Astrocyte (in vitro differentiated cells and primary cell): Measurements from ENCODE around the gene ZBTB16. TPM values are rescaled to one million over a fixed set of nuclear protein-coding genes. Genes with fewer than 3 reads are reported as not detected.

ENCODE experiments used
- DNase-seq: peaks from one replicate; pipeline ENCODE4 v3.0.0-alpha.2; 2010; ENCODE audit warnings: low read depth
- FAIRE-seq: peaks from 2 replicates; lab custom pipeline; 2011; peaks lifted over from hg19 to GRCh38; lab: Jason Lieb, UNC
- H2AFZ ChIP-seq: 2 replicates; pipeline ENCODE4 v1.6.0; 2012; ENCODE audit warnings: low read depth, low read length, inconsistent platforms
- H3K27ac ChIP-seq: 2 replicates; pipeline ENCODE4 v1.5.1; 2011; ENCODE audit warnings: low read depth, low read length, inconsistent platforms
- H3K27me3 ChIP-seq: 2 replicates; pipeline ENCODE4 v1.6.0; 2011; ENCODE audit warnings: low read length, inconsistent platforms; ENCODE audit not compliant: insufficient read depth
- H3K36me3 ChIP-seq: 2 replicates; pipeline ENCODE4 v1.5.1; 2011; ENCODE audit warnings: low read length, inconsistent platforms; ENCODE audit not compliant: insufficient read depth
- H3K4me1 ChIP-seq: 2 replicates; pipeline ENCODE4 v1.5.1; 2011; ENCODE audit warnings: low read length, inconsistent platforms; ENCODE audit not compliant: insufficient read depth
- H3K4me2 ChIP-seq: 2 replicates; pipeline ENCODE4 v1.6.0; 2012; ENCODE audit warnings: low read length, inconsistent platforms
- H3K4me3 ChIP-seq: 2 replicates; pipeline ENCODE4 v1.5.1; 2011; ENCODE audit warnings: low read depth, mild to moderate bottlenecking, low read length, inconsistent platforms; ENCODE audit not compliant: insufficient read depth
- H3K79me2 ChIP-seq: 2 replicates; pipeline ENCODE4 v1.6.0; 2012; ENCODE audit warnings: mild to moderate bottlenecking, low read length, inconsistent platforms; ENCODE audit not compliant: insufficient read depth
- H3K9ac ChIP-seq: 2 replicates; pipeline ENCODE4 v1.6.0; 2012; ENCODE audit warnings: mild to moderate bottlenecking, low read length, inconsistent platforms
- H3K9me3 ChIP-seq: 2 replicates; pipeline ENCODE4 v1.5.1; 2012; ENCODE audit warnings: low read depth, mild to moderate bottlenecking, low read length, inconsistent platforms; ENCODE audit not compliant: insufficient read depth
- H4K20me1 ChIP-seq: 2 replicates; pipeline ENCODE4 v1.6.0; 2012; ENCODE audit warnings: low read length, inconsistent platforms; ENCODE audit not compliant: insufficient read depth
- H3K27ac Mint-ChIP-seq: one replicate; pipeline ENCODE4 v1.8.0; 2021; ENCODE audit warnings: mild to moderate bottlenecking, mixed read lengths; ENCODE audit not compliant: unreplicated experiment
- H3K27me3 Mint-ChIP-seq: one replicate; pipeline ENCODE4 v1.8.0; 2021; ENCODE audit warnings: low read depth, mixed read lengths; ENCODE audit not compliant: unreplicated experiment
- H3K36me3 Mint-ChIP-seq: one replicate; pipeline ENCODE4 v1.8.0; 2021; ENCODE audit warnings: low read depth, mixed read lengths; ENCODE audit not compliant: unreplicated experiment
- H3K4me1 Mint-ChIP-seq: one replicate; pipeline ENCODE4 v1.8.0; 2021; ENCODE audit warnings: low read depth, mixed read lengths; ENCODE audit not compliant: unreplicated experiment
- H3K4me3 Mint-ChIP-seq: one replicate; pipeline ENCODE4 v1.8.0; 2021; ENCODE audit warnings: mild to moderate bottlenecking, moderate library complexity, mixed read lengths; ENCODE audit not compliant: unreplicated experiment
- H3K9me3 Mint-ChIP-seq: one replicate; pipeline ENCODE4 v1.8.0; 2021; ENCODE audit warnings: mild to moderate bottlenecking, mixed read lengths; ENCODE audit not compliant: unreplicated experiment
- EZH2 ChIP-seq: IDR thresholded peaks from 2 replicates; pipeline ENCODE4 v1.6.1; 2012; ENCODE audit warnings: mild to moderate bottlenecking, low read length, inconsistent platforms; ENCODE audit not compliant: insufficient read depth
- total RNA-seq: library from RNA; stranded (reverse); gene quantifications from 2 replicates; pipeline ENCODE4 v1.2.1, GENCODE V29; 2021
- TF ChIP-seq, protein P1 (sequence below): IDR thresholded peaks from 2 replicates; pipeline ENCODE4 v1.5.1; 2011; ENCODE audit warnings: low read depth, mild to moderate bottlenecking, inconsistent platforms, low read length, moderate library complexity; ENCODE audit not compliant: insufficient read depth

ZBTB16 gene
- total RNA-seq, 1 donor from 2014 or later, result 0.50 TPM

DNA sequence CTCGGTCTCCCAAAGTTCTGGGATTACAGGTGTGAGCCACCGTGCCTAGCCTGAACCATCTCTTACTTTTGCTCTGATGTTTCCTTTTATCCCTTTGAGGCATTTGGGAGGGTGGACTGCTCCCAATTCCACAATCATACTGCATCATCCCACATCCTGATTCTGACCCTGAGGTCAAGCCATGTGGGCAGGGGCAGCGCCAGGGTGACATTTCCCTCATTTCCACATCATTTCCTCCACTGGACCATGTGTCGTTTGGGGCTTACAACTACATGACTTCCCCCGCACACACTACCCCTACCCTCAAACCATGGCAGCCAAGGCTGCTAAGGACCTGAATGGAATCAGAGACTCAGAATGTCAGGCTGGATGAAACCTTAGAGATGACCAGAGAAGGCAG lies 26.4 kb upstream of the ZBTB16 start:
- H3K27ac ChIP-seq, result no peak overlapping the region
- FAIRE-seq, result no peak
- H3K27me3 ChIP-seq, result peaks cover 16% of the 10 kb centered on the region
- H3K4me2 ChIP-seq, result no peak overlapping the region
- no peaks in the 10 kb centered on the region for H4K20me1 ChIP-seq
- H3K9ac ChIP-seq, result no peak overlapping the region
- H3K79me2 ChIP-seq, result no peaks in the 10 kb centered on the region
- H3K36me3 ChIP-seq, result no peaks in the 10 kb centered on the region
- DNase-seq, result no peak
- peaks cover 2% of the 10 kb centered on the region for H3K9me3 Mint-ChIP-seq
- no peak overlapping the region for H3K27ac Mint-ChIP-seq
- peaks cover 75% of the 10 kb centered on the region for H3K27me3 Mint-ChIP-seq
- H3K36me3 Mint-ChIP-seq, result peaks cover 2% of the 10 kb centered on the region
- H3K9me3 ChIP-seq, result no peaks in the 10 kb centered on the region
- H3K4me3 ChIP-seq, result no peak overlapping the region
- no peaks in the 10 kb centered on the region for H3K4me1 ChIP-seq
- no peak overlapping the region for H2AFZ ChIP-seq
- no peak overlapping the region for H3K4me3 Mint-ChIP-seq
- TF ChIP-seq EZH2, result no peak
- TF ChIP-seq, protein P1, sequence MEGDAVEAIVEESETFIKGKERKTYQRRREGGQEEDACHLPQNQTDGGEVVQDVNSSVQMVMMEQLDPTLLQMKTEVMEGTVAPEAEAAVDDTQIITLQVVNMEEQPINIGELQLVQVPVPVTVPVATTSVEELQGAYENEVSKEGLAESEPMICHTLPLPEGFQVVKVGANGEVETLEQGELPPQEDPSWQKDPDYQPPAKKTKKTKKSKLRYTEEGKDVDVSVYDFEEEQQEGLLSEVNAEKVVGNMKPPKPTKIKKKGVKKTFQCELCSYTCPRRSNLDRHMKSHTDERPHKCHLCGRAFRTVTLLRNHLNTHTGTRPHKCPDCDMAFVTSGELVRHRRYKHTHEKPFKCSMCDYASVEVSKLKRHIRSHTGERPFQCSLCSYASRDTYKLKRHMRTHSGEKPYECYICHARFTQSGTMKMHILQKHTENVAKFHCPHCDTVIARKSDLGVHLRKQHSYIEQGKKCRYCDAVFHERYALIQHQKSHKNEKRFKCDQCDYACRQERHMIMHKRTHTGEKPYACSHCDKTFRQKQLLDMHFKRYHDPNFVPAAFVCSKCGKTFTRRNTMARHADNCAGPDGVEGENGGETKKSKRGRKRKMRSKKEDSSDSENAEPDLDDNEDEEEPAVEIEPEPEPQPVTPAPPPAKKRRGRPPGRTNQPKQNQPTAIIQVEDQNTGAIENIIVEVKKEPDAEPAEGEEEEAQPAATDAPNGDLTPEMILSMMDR, result no peak
- H3K4me1 Mint-ChIP-seq, result no peaks in the 10 kb centered on the region

DNA sequence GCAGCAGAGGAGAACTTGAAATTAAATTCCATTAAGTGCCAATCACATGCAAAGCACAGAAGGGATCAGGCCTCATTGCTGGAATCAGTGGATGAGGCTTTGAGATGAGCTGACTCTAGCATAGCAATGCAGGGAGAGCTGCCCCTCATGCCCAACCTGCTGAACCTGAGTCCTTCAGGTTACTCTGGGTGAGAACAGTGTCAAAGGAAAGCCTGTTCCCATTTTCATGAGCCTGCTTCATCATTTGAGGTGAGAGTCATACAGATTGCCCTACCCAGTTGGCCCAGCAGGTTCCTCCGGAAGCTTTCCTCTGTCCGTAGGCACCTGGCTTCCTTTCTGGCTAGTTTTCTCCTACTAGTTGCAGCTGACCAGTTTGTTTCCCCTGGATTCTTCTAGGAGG lies 25.9 kb upstream of the ZBTB16 start:
- Mint-ChIP-seq H3K36me3 (peaks cover 2% of the 10 kb centered on the region), H3K4me3 (no peak overlapping the region), H3K4me1 (no peaks in the 10 kb centered on the region), H3K27me3 (peaks cover 73% of the 10 kb centered on the region), H3K27ac (no peak overlapping the region), H3K9me3 (peaks cover 2% of the 10 kb centered on the region)
- H3K27ac ChIP-seq, result no peak overlapping the region
- H3K79me2 ChIP-seq, result no peaks in the 10 kb centered on the region
- no peak overlapping the region for H2AFZ ChIP-seq
- peaks cover 16% of the 10 kb centered on the region for H3K27me3 ChIP-seq
- no peaks in the 10 kb centered on the region for H4K20me1 ChIP-seq
- no peak for DNase-seq
- H3K36me3 ChIP-seq, result no peaks in the 10 kb centered on the region
- H3K9me3 ChIP-seq, result no peaks in the 10 kb centered on the region
- no peak overlapping the region for H3K4me3 ChIP-seq
- H3K9ac ChIP-seq, result no peak overlapping the region
- H3K4me2 ChIP-seq, result no peak overlapping the region
- no peak for FAIRE-seq
- no peaks in the 10 kb centered on the region for H3K4me1 ChIP-seq
- TF ChIP-seq, protein P1, result no peak
- no peak for TF ChIP-seq EZH2

DNA sequence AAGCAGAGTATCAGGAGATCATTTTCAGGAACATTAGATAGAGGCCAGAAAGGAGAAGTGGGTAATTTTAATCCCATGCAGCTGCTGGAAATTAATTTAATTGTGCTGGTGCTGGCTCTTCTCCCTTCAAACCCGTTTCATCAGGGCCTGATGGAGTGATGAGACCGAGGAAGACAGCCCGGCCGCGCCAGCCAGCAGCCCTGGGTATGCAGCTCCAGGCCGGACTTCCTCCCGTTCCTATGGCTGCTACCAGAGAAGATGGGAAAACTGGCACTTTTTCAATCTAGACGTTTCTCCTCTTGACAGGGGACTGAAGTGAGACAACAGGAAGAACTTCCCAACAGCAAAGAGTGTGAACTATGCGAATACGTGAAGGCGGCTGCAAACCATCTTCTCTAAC lies 24.6 kb upstream of the ZBTB16 start:
- Histone ChIP-seq H3K27me3 (peaks cover 19% of the 10 kb centered on the region), H3K4me3 (no peak overlapping the region), H4K20me1 (no peaks in the 10 kb centered on the region), H3K4me1 (no peaks in the 10 kb centered on the region), H2AFZ (no peak overlapping the region), H3K4me2 (no peak overlapping the region), H3K9ac (no peak overlapping the region), H3K9me3 (no peaks in the 10 kb centered on the region), H3K79me2 (no peaks in the 10 kb centered on the region), H3K27ac (no peak overlapping the region), H3K36me3 (no peaks in the 10 kb centered on the region)
- Mint-ChIP-seq H3K9me3 (peaks cover 2% of the 10 kb centered on the region), H3K36me3 (peaks cover 2% of the 10 kb centered on the region), H3K27ac (peak overlapping the region; percentile 79), H3K4me1 (no peaks in the 10 kb centered on the region), H3K27me3 (peaks cover 64% of the 10 kb centered on the region), H3K4me3 (no peak overlapping the region)
- DNase-seq (no peak), FAIRE-seq (no peak)
- TF ChIP-seq, protein P1, result no peak
- TF ChIP-seq EZH2, result no peak
